Measurements from ENCODE around the gene JTB. TPM values are rescaled to one million over a fixed set of nuclear protein-coding genes. Genes with fewer than 3 reads are reported as not detected.
"Not testable (repeated sequence)": the region's sequence is repeated elsewhere in the genome, so short reads cannot be mapped to it uniquely, and the experiment has no call there.

The JTB gene
- total RNA-seq, 4 donors from 2014 or later = 157 to 309 (median 259) TPM

- Histone ChIP-seq H3K4me1 (no peaks in the 10 kb centered on the region), H3K4me3 (no peak overlapping the region), H3K27me3 (no peaks in the 10 kb centered on the region), H3K9me3 (no peaks in the 10 kb centered on the region), H3K36me3 (no peaks in the 10 kb centered on the region), H3K27ac (no peak overlapping the region)
- TF ChIP-seq POLR2A (IDR thresholded peaks at IDR 0.05) (no peak), CTCF (IDR thresholded peaks at IDR 0.05 in 4 of 5, conservative IDR thresholded peaks at IDR 0.05 in 1 of 5) (no peak)
- intact Hi-C loops (cut with DNase I; ENCODE audit: low total_unique reads) = no loop called here
- DNase-seq (no peak), ATAC-seq (no peak)
- in situ Hi-C loops (cut with MboI; ENCODE audit: low sequenced_read_pairs in 4 of 4) = loop anchor here in 2 of 4 donors (25.0 kb wide), 2 partner anchors 300 to 650 kb away; partner anchors contain the start of genes AQP10 (in 1 of the 2) and S100A9 (in 1 of the 2)
These were observed 34.7 kb upstream of the JTB start for GRCh38 chr1:154012129-154012528.

- no peak for ATAC-seq
These were observed 28.7 kb upstream of the JTB start for GRCh38 chr1:154006136-154006535.

GRCh38 chr1:154000420-154000819 is 22.9 kb upstream of the JTB start:
- no peaks in the 10 kb centered on the region for H3K27me3 ChIP-seq
- TF ChIP-seq POLR2A (IDR thresholded peaks at IDR 0.05) (no peak), CTCF (IDR thresholded peaks at IDR 0.05 in 4 of 5, conservative IDR thresholded peaks at IDR 0.05 in 1 of 5) (no peak)
- intact Hi-C loops (cut with DNase I; ENCODE audit: low total_unique reads) = no loop called here
- H3K9me3 ChIP-seq = no peaks in the 10 kb centered on the region
- ATAC-seq (no peak), DNase-seq (no peak)
- H3K4me3 ChIP-seq = no peak overlapping the region
- no peaks in the 10 kb centered on the region for H3K36me3 ChIP-seq
- no peaks in the 10 kb centered on the region for H3K4me1 ChIP-seq
- no peak overlapping the region for H3K27ac ChIP-seq
- in situ Hi-C loops (cut with MboI; ENCODE audit: low sequenced_read_pairs in 4 of 4) = loop anchor here in 2 of 4 donors (25.0 kb wide), 2 partner anchors 312 to 638 kb away; partner anchors contain the start of genes AQP10 (in 1 of the 2) and S100A9 (in 1 of the 2)

More at GRCh38 chr1:154006136-154006535, 28.7 kb upstream of the JTB start:
- no peaks in the 10 kb centered on the region for H3K9me3 ChIP-seq
- intact Hi-C loops (cut with DNase I; ENCODE audit: low total_unique reads) = no loop called here
- H3K4me3 ChIP-seq = no peak overlapping the region
- no peaks in the 10 kb centered on the region for H3K4me1 ChIP-seq
- H3K27ac ChIP-seq = no peak overlapping the region
- TF ChIP-seq POLR2A (IDR thresholded peaks at IDR 0.05) = no peak
- TF ChIP-seq CTCF (IDR thresholded peaks at IDR 0.05 in 4 of 5, conservative IDR thresholded peaks at IDR 0.05 in 1 of 5) = no peak
- no peaks in the 10 kb centered on the region for H3K36me3 ChIP-seq
- no peak for DNase-seq
- H3K27me3 ChIP-seq = no peaks in the 10 kb centered on the region
- in situ Hi-C loops (cut with MboI; ENCODE audit: low sequenced_read_pairs in 4 of 4) = loop anchor here in 2 of 4 donors (25.0 kb wide), 2 partner anchors 306 to 644 kb away; partner anchors contain the start of genes AQP10 (in 1 of the 2) and S100A9 (in 1 of the 2)

- intact Hi-C loops (cut with DNase I; ENCODE audit: low total_unique reads) = loop anchor here (10.0 kb wide), 1 partner anchor 188 kb away; no protein-coding TSS in a partner anchor
- in situ Hi-C loops (cut with MboI; ENCODE audit: low sequenced_read_pairs in 4 of 4) = loop anchor here (10.0 to 25.0 kb wide), 5 partner anchors 278 to 485 kb away; partner anchors contain the start of genes ILF2 (in 2 of the 4), SNAPIN (in 2 of the 4), HAX1 (in 1 of the 4) and NPR1 (in 1 of the 4)
These were observed 19.4 kb upstream of the JTB start for GRCh38 chr1:153996882-153997281.

GRCh38 chr1:153995640-153996039 is 18.2 kb upstream of the JTB start:
- DNase-seq = no peak
- intact Hi-C loops (cut with DNase I; ENCODE audit: low total_unique reads) = loop anchor here (10.0 kb wide), 1 partner anchor 189 kb away; no protein-coding TSS in a partner anchor
- TF ChIP-seq CTCF (IDR thresholded peaks at IDR 0.05 in 4 of 5, conservative IDR thresholded peaks at IDR 0.05 in 1 of 5) (no peak), POLR2A (IDR thresholded peaks at IDR 0.05) (no peak)

More at GRCh38 chr1:153996882-153997281, 19.4 kb upstream of the JTB start:
- not testable (repeated sequence) for H3K9me3 ChIP-seq, H3K4me3 ChIP-seq, H3K27ac ChIP-seq, ATAC-seq, H3K27me3 ChIP-seq, DNase-seq
- Histone ChIP-seq H3K4me1 (peaks cover 11 to 19% of the 10 kb centered on the region in 2 donors), H3K36me3 (peaks cover 0 to 27% of the 10 kb centered on the region in 2 donors)

More at GRCh38 chr1:153995640-153996039, 18.2 kb upstream of the JTB start:
- Histone ChIP-seq H3K27me3 (no peaks in the 10 kb centered on the region), H3K9me3 (no peaks in the 10 kb centered on the region), H3K36me3 (peaks cover 0 to 33% of the 10 kb centered on the region in 2 donors), H3K4me3 (no peak overlapping the region), H3K27ac (no peak overlapping the region), H3K4me1 (peaks cover 17 to 26% of the 10 kb centered on the region in 2 donors)
- no peak for ATAC-seq
- in situ Hi-C loops (cut with MboI; ENCODE audit: low sequenced_read_pairs in 4 of 4) = loop anchor here (10.0 to 25.0 kb wide), 5 partner anchors 279 to 483 kb away; partner anchors contain the start of genes ILF2 (in 2 of the 4), SNAPIN (in 2 of the 4), HAX1 (in 1 of the 4) and NPR1 (in 1 of the 4)

All from gastrocnemius medialis (tissue), 4 donors.